H1 (cell line): ENCODE measurements around the gene PCYT1B. TPM values are rescaled to one million over a fixed set of nuclear protein-coding genes. Genes with fewer than 3 reads are reported as not detected.

Experiments
- CTCF ChIA-PET: fragments of 300-600 bp; sonication (Branson Sonifier 250); formaldehyde crosslinking; loops from one replicate; lab custom pipeline; 2021; ENCODE audit not compliant: partially characterized antibody; lab: Charles Lee
- POLR2A ChIA-PET: fragments of 300-600 bp; sonication (Branson Sonifier 250); formaldehyde crosslinking; loops from one replicate; lab custom pipeline; 2021; ENCODE audit warnings: inconsistent platforms; ENCODE audit not compliant: partially characterized antibody; lab: Charles Lee
- DNase-seq, 2 experiments: peaks; one replicate each; pipeline versions ENCODE4 v3.0.0 to v3.0.0-alpha.2; 2010 to 2022; ENCODE audit warnings: low spot score in 2 of 2, low read depth in 1 of 2, mixed read lengths in 1 of 2
- FAIRE-seq: peaks from 2 replicates; lab custom pipeline; 2011; peaks lifted over from hg19 to GRCh38; lab: Jason Lieb, UNC
- H2AFZ ChIP-seq: 2 replicates; pipeline ENCODE4 v1.8.1; 2012; ENCODE audit warnings: low read length, inconsistent platforms
- H2AK5ac ChIP-seq: 2 replicates; pipeline ENCODE4 v1.6.1; 2013; ENCODE audit warnings: low read depth, low read length
- H2BK120ac ChIP-seq: replicated peaks from 2 replicates; pipeline ENCODE3; 2013; ENCODE audit warnings: low read depth, low read length, inconsistent platforms
- H2BK12ac ChIP-seq: 2 replicates; pipeline ENCODE4 v1.6.1; 2013; ENCODE audit warnings: low read depth, low read length
- H2BK15ac ChIP-seq: 2 replicates; pipeline ENCODE4 v1.6.1; 2013; ENCODE audit warnings: low read length
- H2BK20ac ChIP-seq: 2 replicates; pipeline ENCODE4 v1.6.1; 2013; ENCODE audit warnings: low read length
- H2BK5ac ChIP-seq: 2 replicates; pipeline ENCODE4 v1.6.1; 2013; ENCODE audit warnings: low read depth, low read length
- H3K14ac ChIP-seq: 2 replicates; pipeline ENCODE4 v1.6.1; 2013; ENCODE audit warnings: inconsistent platforms; ENCODE audit not compliant: insufficient read length
- H3K18ac ChIP-seq: 2 replicates; pipeline ENCODE4 v1.6.1; 2013; ENCODE audit warnings: low read length; ENCODE audit errors: extremely low read depth
- H3K23ac ChIP-seq: 2 replicates; pipeline ENCODE4 v1.6.1; 2013; ENCODE audit warnings: inconsistent platforms; ENCODE audit not compliant: insufficient read length
- H3K23me2 ChIP-seq: 2 replicates; pipeline ENCODE4 v1.6.1; 2013; ENCODE audit warnings: low read depth, low read length
- H3K27ac ChIP-seq: 2 replicates; pipeline ENCODE4 v1.6.1; 2011; ENCODE audit warnings: low read depth, low read length, inconsistent platforms
- H3K27me3 ChIP-seq, 4 experiments: replicated peaks in 1 of 4; 1 replicate in 1 of 4; 2 replicates in 3 of 4; pipeline versions ENCODE4 v1.6.1 to v1.8.1; 2011 to 2013; ENCODE audit warnings: low read length in 3 of 4, mild to moderate bottlenecking in 3 of 4, inconsistent platforms in 2 of 4, mixed read lengths in 2 of 4, moderate library complexity in 1 of 4; ENCODE audit not compliant: control insufficient read depth in 3 of 4, insufficient read depth in 3 of 4; ENCODE audit errors: extremely low read depth in 1 of 4
- H3K36me3 ChIP-seq, 4 experiments: 2 replicates each; pipeline versions ENCODE4 v1.6.1 to v1.8.1; 2011 to 2013; ENCODE audit warnings: mild to moderate bottlenecking in 4 of 4, low read length in 3 of 4, moderate library complexity in 2 of 4, control low read depth in 1 of 4, inconsistent platforms in 1 of 4; ENCODE audit not compliant: insufficient read depth in 4 of 4, control insufficient read depth in 2 of 4
- H3K4ac ChIP-seq: replicated peaks from 2 replicates; pipeline ENCODE3; 2013; ENCODE audit warnings: low read length, low read depth, mixed read lengths, inconsistent platforms; ENCODE audit not compliant: insufficient read length
- H3K4me1 ChIP-seq, 4 experiments: replicated peaks in 1 of 4; 1 replicate in 1 of 4; 2 replicates in 3 of 4; pipeline versions ENCODE4 v1.6.1 to v1.8.1; 2011 to 2013; ENCODE audit warnings: low read length in 3 of 4, inconsistent platforms in 2 of 4, mixed read lengths in 1 of 4; ENCODE audit not compliant: insufficient read depth in 4 of 4, control insufficient read depth in 3 of 4
- H3K4me2 ChIP-seq, 2 experiments: 2 replicates each; pipeline versions ENCODE4 v1.6.1 to v1.8.1; 2011 to 2013; ENCODE audit warnings: low read depth in 2 of 2, low read length in 2 of 2, control low read depth in 1 of 2, inconsistent platforms in 1 of 2, mild to moderate bottlenecking in 1 of 2; ENCODE audit not compliant: insufficient read depth in 1 of 2
- H3K4me3 ChIP-seq, 4 experiments: fragments of 200-600, 300-600 bp in 1 of 4; sonication (generic), shearing (Covaris generic), sonication (Bioruptor Twin) in 1 of 4; 2 replicates each; pipeline versions ENCODE4 v1.5.1 to v1.8.1; 2011 to 2016; ENCODE audit warnings: low read length in 4 of 4, low read depth in 3 of 4, control low read depth in 2 of 4, inconsistent platforms in 2 of 4, mild to moderate bottlenecking in 2 of 4, mixed read lengths in 1 of 4, moderate library complexity in 1 of 4; ENCODE audit not compliant: insufficient read depth in 2 of 4; ENCODE audit errors: extremely low read depth in 1 of 4
- H3K56ac ChIP-seq: replicated peaks from 2 replicates; pipeline ENCODE3; 2013; ENCODE audit warnings: low read depth, mild to moderate bottlenecking, mixed read lengths, low read length, inconsistent platforms; ENCODE audit not compliant: insufficient read length
- H3K79me1 ChIP-seq: 2 replicates; pipeline ENCODE4 v1.6.1; 2013; ENCODE audit warnings: low read depth, low read length, control low read depth
- H3K79me2 ChIP-seq, 2 experiments: 2 replicates each; pipeline versions ENCODE4 v1.6.1 to v1.8.1; 2012 to 2013; ENCODE audit warnings: low read length in 2 of 2, mild to moderate bottlenecking in 2 of 2, inconsistent platforms in 1 of 2; ENCODE audit not compliant: insufficient read depth in 2 of 2, control insufficient read depth in 1 of 2
- H3K9ac ChIP-seq, 4 experiments: replicated peaks in 1 of 4; 1 replicate in 1 of 4; 2 replicates in 3 of 4; pipeline versions ENCODE4 v1.6.1 to v1.8.1; 2011 to 2013; ENCODE audit warnings: low read depth in 3 of 4, low read length in 3 of 4, control low read depth in 2 of 4, mild to moderate bottlenecking in 2 of 4, moderate library complexity in 2 of 4, inconsistent platforms in 1 of 4; ENCODE audit errors: extremely low read depth in 1 of 4
- H3K9me3 ChIP-seq, 2 experiments: 2 replicates each; pipeline versions ENCODE4 v1.6.1 to v1.8.1; 2012 to 2013; ENCODE audit warnings: mild to moderate bottlenecking in 2 of 2, moderate library complexity in 2 of 2, control low read depth in 1 of 2, inconsistent platforms in 1 of 2, low read depth in 1 of 2, low read length in 1 of 2, mixed read lengths in 1 of 2; ENCODE audit not compliant: insufficient read depth in 2 of 2
- H4K20me1 ChIP-seq, 2 experiments: replicated peaks in 1 of 2; 2 replicates each; pipeline versions ENCODE3 to v1.8.1; 2011 to 2013; ENCODE audit warnings: inconsistent platforms in 2 of 2, low read length in 2 of 2, mild to moderate bottlenecking in 1 of 2; ENCODE audit not compliant: insufficient read depth in 2 of 2, control insufficient read depth in 1 of 2
- H4K5ac ChIP-seq: 2 replicates; pipeline ENCODE4 v1.6.1; 2013; ENCODE audit warnings: low read length, low read depth, mixed read lengths, inconsistent platforms; ENCODE audit not compliant: insufficient read length
- H4K8ac ChIP-seq: 2 replicates; pipeline ENCODE4 v1.8.0; 2013; ENCODE audit warnings: mild to moderate bottlenecking, moderate library complexity, low read length, inconsistent platforms; ENCODE audit not compliant: insufficient read depth; ENCODE audit errors: extremely low read depth
- H4K91ac ChIP-seq: replicated peaks from 2 replicates; pipeline ENCODE3; 2013; ENCODE audit warnings: low read length, mixed read lengths, inconsistent platforms; ENCODE audit not compliant: insufficient read length
- BCL11A ChIP-seq, 2 experiments: IDR thresholded peaks; one replicate each; pipeline ENCODE4 v1.6.1; 2011; ENCODE audit warnings: low read depth in 2 of 2, low read length in 2 of 2, mild to moderate bottlenecking in 2 of 2
- CREB1 ChIP-seq: IDR thresholded peaks from 2 replicates; pipeline ENCODE4 v1.6.1; 2012; ENCODE audit warnings: inconsistent platforms
- POLR2A ChIP-seq, 2 experiments: IDR thresholded peaks; 1 replicate in 1 of 2; 2 replicates in 1 of 2; pipeline ENCODE4 v1.6.1; 2011; ENCODE audit warnings: low read depth in 2 of 2, low read length in 2 of 2, mild to moderate bottlenecking in 2 of 2; ENCODE audit errors: control extremely low read depth in 1 of 2
- RAD21 ChIP-seq, 2 experiments: IDR thresholded peaks in 1 of 2; conservative IDR thresholded peaks in 1 of 2; 2 replicates each; pipeline ENCODE4 v1.6.1; 2011; ENCODE audit warnings: low read depth in 2 of 2, low read length in 2 of 2, improper control_type of control experiment in 1 of 2, inconsistent platforms in 1 of 2, mild to moderate bottlenecking in 1 of 2, moderate library complexity in 1 of 2
- RBBP5 ChIP-seq: IDR thresholded peaks from 2 replicates; pipeline ENCODE4 v1.7.1; 2012; ENCODE audit warnings: low read depth, mild to moderate bottlenecking, inconsistent platforms, low read length, moderate library complexity, borderline replicate concordance
- RNF2 ChIP-seq: fragments of 200-900, 300-1000 bp; sonication (generic); IDR thresholded peaks from 2 replicates; pipeline ENCODE4 v1.7.1; 2016; ENCODE audit warnings: borderline replicate concordance, low read depth, mild to moderate bottlenecking, antibody characterized with exemption, low read length; ENCODE audit not compliant: poor library complexity, severe bottlenecking; ENCODE audit errors: missing control alignments
- SP1 ChIP-seq: IDR thresholded peaks from 2 replicates; pipeline ENCODE4 v1.6.1; 2011; ENCODE audit warnings: low read depth, low read length
- SRF ChIP-seq: IDR thresholded peaks from 2 replicates; pipeline ENCODE4 v1.6.1; 2011; ENCODE audit warnings: mild to moderate bottlenecking, low read depth, low read length, moderate library complexity
- WGBS, 2 experiments: shearing (Covaris generic) in 1 of 2; methylation state at CpG; one replicate each; pipeline versions ENCODE4 v1.1.6 to v1.1.7; 2013 to 2015; ENCODE audit warnings: low lambda C conversion rate in 2 of 2, mixed read lengths in 2 of 2, inconsistent platforms in 1 of 2, low coverage in 1 of 2, missing lambda C conversion rate in 1 of 2; ENCODE audit not compliant: insufficient replicate concordance in 2 of 2, insufficient coverage in 1 of 2, insufficient read length in 1 of 2; ENCODE audit errors: extremely low coverage in 1 of 2, missing lambda C conversion rate in 1 of 2; 5-methylcytosine and 5-hydroxymethylcytosine counted together
- polyA plus RNA-seq, 7 experiments: library from polyadenylated mRNA; depleted of rRNA in 3 of 7; stranded (reverse) in 5 of 7; unstranded in 2 of 7; fragments of >200 nt in 5 of 7; fragments of 200-250 nt in 2 of 7; gene quantifications; 1 replicate in 5 of 7; 2 replicates in 1 of 7; 4 replicates in 1 of 7; pipeline versions ENCODE4 v1.2.1 to v1.2.3, GENCODE V29; 2011 to 2013; ENCODE audit warnings: missing spikeins in 2 of 7, mixed read lengths in 2 of 7
- total RNA-seq: library from RNA; stranded (reverse); fragmentation: NEBNext Ultra II Directional; extraction: Animal tissue kit (Norgen Biotek cat#: 25700); gene quantifications from 2 replicates; pipeline ENCODE4 v1.2.1, GENCODE V29; 2021

Gene PCYT1B
- total and polyA plus RNA-seq, 2 of the 8 experiments (the other 6 are each of a cell fraction or from before 2014, with no cell fraction given), result 17.9 to 30.6 TPM

DNA sequence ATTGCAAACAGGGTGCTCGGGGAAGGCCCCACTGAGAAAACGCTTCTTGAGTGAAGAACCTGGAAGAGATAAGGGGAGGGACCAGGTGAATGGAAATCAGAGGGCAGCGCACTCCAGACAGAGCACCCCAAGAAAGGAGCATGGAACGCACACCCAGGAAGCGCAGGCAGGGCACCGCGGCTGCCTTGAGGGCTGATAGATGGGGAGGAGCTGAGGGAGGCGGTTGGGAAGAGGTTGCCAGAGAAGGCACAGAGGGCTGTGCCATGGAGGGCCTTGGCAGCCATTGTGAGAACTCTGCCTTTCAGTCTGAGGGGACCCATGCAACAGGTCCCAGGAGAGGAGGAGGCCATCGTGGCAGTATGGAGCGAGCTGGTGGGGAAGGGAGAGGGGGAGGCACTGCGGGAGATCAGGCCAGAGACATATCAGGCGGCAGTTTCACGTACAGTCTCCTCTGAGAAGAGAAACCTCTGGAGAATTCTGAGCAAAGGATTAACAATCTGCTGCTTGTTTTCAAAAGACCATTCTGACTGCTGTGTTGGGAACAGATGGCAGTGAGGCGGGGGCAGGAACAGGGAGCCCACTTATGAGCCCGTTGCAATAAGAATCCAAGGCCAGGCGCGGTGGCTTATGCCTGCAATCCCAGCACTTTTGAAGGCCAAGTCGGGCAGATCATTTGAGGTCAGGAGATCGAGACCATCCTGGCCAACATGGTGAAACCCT is 83.7 kb downstream of the PCYT1B start:
- Histone ChIP-seq H3K36me3 (no peaks in the 10 kb centered on the region), H3K23ac (no peak overlapping the region), H3K9ac (no peak overlapping the region), H2AK5ac (no peak overlapping the region), H3K27ac (no peak overlapping the region), H3K79me2 (no peaks in the 10 kb centered on the region), H3K4me2 (no peak overlapping the region), H3K4me1 (no peaks in the 10 kb centered on the region), H2BK20ac (no peak overlapping the region), H2BK5ac (no peak overlapping the region), H4K20me1 (no peaks in the 10 kb centered on the region), H3K4me3 (no peak overlapping the region), H3K79me1 (no peaks in the 10 kb centered on the region), H3K9me3 (no peaks in the 10 kb centered on the region), H4K8ac (no peak overlapping the region), H2BK15ac (no peak overlapping the region), H3K18ac (no peak overlapping the region), H3K56ac (no peak overlapping the region), H2BK12ac (no peak overlapping the region), H3K27me3 (no peaks in the 10 kb centered on the region), H3K4ac (no peak overlapping the region), H3K14ac (no peak overlapping the region), H4K91ac (no peak overlapping the region), H4K5ac (no peak overlapping the region), H2AFZ (no peak overlapping the region), H3K23me2 (no peaks in the 10 kb centered on the region), H2BK120ac (no peak overlapping the region)
- ChIA-PET POLR2A (no interaction called here), CTCF (interaction anchor here (0.6 to 1.3 kb wide), 3 partner anchors 49 to 108 kb away, joined by 3 to 4 read pairs (median 3); no protein-coding TSS in a partner anchor)
- FAIRE-seq (no peak), DNase-seq (no peak)
- 89% methylated on average over 11 of the region's 19 CpGs; no CpG with 5 or more reads in 1 of the 2 experiments for WGBS, 2 experiments
- no peak for TF ChIP-seq CREB1
- no peak for TF ChIP-seq POLR2A (IDR thresholded peaks at IDR 0.05; ENCODE audit: control extremely low read depth in 1 of 2, low read depth in 2 of 2, low read length in 2 of 2)
- TF ChIP-seq SRF, result no peak
- no peak for TF ChIP-seq SP1
- no peak for TF ChIP-seq BCL11A (IDR thresholded peaks at IDR 0.05; ENCODE audit: low read depth in 2 of 2, low read length in 2 of 2)
- TF ChIP-seq RBBP5, result no peak
- TF ChIP-seq RAD21 (IDR thresholded peaks at IDR 0.05 in 1 of 2, conservative IDR thresholded peaks at IDR 0.05 in 1 of 2; ENCODE audit: low read depth in 2 of 2, low read length in 2 of 2), result no peak
- TF ChIP-seq RNF2, result no peak
